HEK293 (cell line): ENCODE data around the gene LDLRAD3.

Experiments used
- CTCF ChIA-PET: fragments of 350-600 bp; formaldehyde crosslinking; extraction: SDS; loops from one replicate; lab custom pipeline; 2021; ENCODE audit warnings: antibody characterized with exemption; lab: Yijun Ruan, JAX
- POLR2A ChIA-PET: fragments of 300-600 bp; formaldehyde crosslinking; extraction: SDS; loops from one replicate; lab custom pipeline; 2020; ENCODE audit warnings: antibody characterized with exemption, inconsistent platforms; lab: Yijun Ruan, JAX
- H3K27ac ChIP-seq: fragments of 200-500 bp; sonication (Bioruptor generic); 2 replicates; pipeline ENCODE4 v1.5.1; 2014; ENCODE audit warnings: low read depth, low read length, control low read depth, inconsistent platforms; ENCODE audit errors: extremely low read depth
- H3K36me3 ChIP-seq, 2 experiments: fragments of 200-500 bp in 1 of 2; sonication (Bioruptor generic) in 1 of 2; 1 replicate in 1 of 2; 2 replicates in 1 of 2; pipeline ENCODE4 v1.5.1; 2014 to 2017; ENCODE audit warnings: inconsistent platforms in 2 of 2, low read length in 2 of 2; ENCODE audit not compliant: control insufficient read depth in 2 of 2, insufficient read depth in 1 of 2
- H3K4me1 ChIP-seq: fragments of 200-500 bp; sonication (Bioruptor generic); 2 replicates; pipeline ENCODE4 v1.5.1; 2014; ENCODE audit warnings: mild to moderate bottlenecking, low read length, inconsistent platforms; ENCODE audit not compliant: control insufficient read depth, insufficient read depth
- H3K4me3 ChIP-seq: 2 replicates; pipeline ENCODE4 v1.5.1; 2011; ENCODE audit warnings: low read depth, mild to moderate bottlenecking, control low read depth, low read length, moderate library complexity
- H3K9me3 ChIP-seq: fragments of 200-500 bp; sonication (Bioruptor generic); 2 replicates; pipeline ENCODE4 v1.5.1; 2014; ENCODE audit warnings: low read depth, low read length, inconsistent platforms; ENCODE audit not compliant: control insufficient read depth, insufficient read depth
- HOXC10 ChIP-seq: sonication (generic); formaldehyde crosslinking; IDR thresholded peaks from 2 replicates; pipeline ENCODE4 v1.8.1; 2023; ENCODE audit warnings: mild to moderate bottlenecking, missing genetic modification reagents
- SALL2 ChIP-seq: fragments of 450-650 bp; formaldehyde crosslinking; IDR thresholded peaks from 2 replicates; pipeline ENCODE4 v1.5.0; 2017; ENCODE audit warnings: missing biosample characterization, mild to moderate bottlenecking, missing genetic modification characterization, borderline replicate concordance
- ZNF138 ChIP-seq: fragments of 450-650 bp; formaldehyde crosslinking; IDR thresholded peaks from 2 replicates; pipeline ENCODE4 v1.5.1; 2016; ENCODE audit warnings: missing biosample characterization, missing genetic modification characterization, borderline replicate concordance
- ZNF140 ChIP-seq: fragments of 450-650 bp; formaldehyde crosslinking; IDR thresholded peaks from 2 replicates; pipeline ENCODE4 v1.5.1; 2016; ENCODE audit warnings: missing biosample characterization, missing genetic modification characterization
- ZNF335 ChIP-seq: fragments of 450-650 bp; formaldehyde crosslinking; conservative IDR thresholded peaks from 2 replicates; pipeline ENCODE4 v1.5.1; 2016; ENCODE audit warnings: missing biosample characterization, missing genetic modification characterization
- ZNF423 ChIP-seq: fragments of 450-650 bp; formaldehyde crosslinking; IDR thresholded peaks from 2 replicates; pipeline ENCODE4 v1.5.1; 2016; ENCODE audit warnings: missing biosample characterization, missing genetic modification characterization
- ZNF529 ChIP-seq: fragments of 450-650 bp; formaldehyde crosslinking; IDR thresholded peaks from 2 replicates; pipeline ENCODE4 v1.5.1; 2017; ENCODE audit warnings: missing genetic modification characterization, missing biosample characterization; ENCODE audit not compliant: insufficient replicate concordance
- ZNF585B ChIP-seq: fragments of 450-650 bp; formaldehyde crosslinking; IDR thresholded peaks from 2 replicates; pipeline ENCODE4 v1.5.1; 2016; ENCODE audit warnings: missing biosample characterization, missing genetic modification characterization
- ZNF629 ChIP-seq: fragments of 450-650 bp; formaldehyde crosslinking; IDR thresholded peaks from 2 replicates; pipeline ENCODE4 v1.5.1; 2017; ENCODE audit warnings: missing biosample characterization, missing genetic modification characterization
- ZNF776 ChIP-seq: fragments of 450-650 bp; formaldehyde crosslinking; IDR thresholded peaks from 2 replicates; pipeline ENCODE4 v1.5.0; 2017; ENCODE audit warnings: missing biosample characterization, missing genetic modification characterization, borderline replicate concordance
- TF ChIP-seq, protein P1 (sequence below): fragments of 450-650 bp; formaldehyde crosslinking; IDR thresholded peaks from 2 replicates; pipeline ENCODE4; 2016; ENCODE audit warnings: missing biosample characterization, missing genetic modification characterization
- TF ChIP-seq, protein P2 (sequence below): fragments of 450-650 bp; formaldehyde crosslinking; IDR thresholded peaks from 2 replicates; pipeline ENCODE4 v1.5.1; 2016; ENCODE audit warnings: missing biosample characterization, missing genetic modification characterization
- TF ChIP-seq, protein P3 (sequence below): fragments of 450-650 bp; formaldehyde crosslinking; IDR thresholded peaks from 2 replicates; pipeline ENCODE4 v1.5.1; 2017; ENCODE audit warnings: missing biosample characterization, missing genetic modification characterization
- TF ChIP-seq, protein P4 (sequence below): fragments of 450-650 bp; formaldehyde crosslinking; IDR thresholded peaks from 2 replicates; pipeline ENCODE4 v1.5.1; 2016; ENCODE audit warnings: missing biosample characterization, missing genetic modification characterization
- TF ChIP-seq, protein P5 (sequence below): fragments of 450-650 bp; formaldehyde crosslinking; IDR thresholded peaks from 2 replicates; pipeline ENCODE4 v1.5.1; 2016; ENCODE audit warnings: missing biosample characterization, missing genetic modification characterization

The LDLRAD3 gene

DNA sequence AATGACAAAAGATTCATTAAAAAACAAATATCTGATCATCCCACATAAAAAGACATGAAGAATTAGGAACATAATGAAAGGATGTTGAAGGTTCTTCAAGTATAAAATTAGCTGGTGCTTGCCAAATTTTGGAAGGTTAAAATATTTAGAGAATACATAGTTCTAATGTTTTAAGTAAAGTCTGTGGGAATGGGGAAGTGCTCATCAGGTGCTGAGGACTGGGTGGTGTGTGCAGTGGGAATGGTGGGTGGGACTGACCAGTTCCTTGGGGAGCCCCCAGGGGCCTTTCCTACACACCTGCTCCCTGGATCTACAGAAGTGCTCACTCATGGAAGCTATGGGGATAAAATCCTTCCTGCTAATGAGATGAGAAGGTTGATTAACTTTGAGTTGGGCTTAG, 11.8 kb downstream of the LDLRAD3 start:
- Histone ChIP-seq H3K36me3 (no peaks in the 10 kb centered on the region), H3K4me1 (no peaks in the 10 kb centered on the region), H3K27ac (no peak overlapping the region), H3K9me3 (no peaks in the 10 kb centered on the region), H3K4me3 (no peak overlapping the region)
- CTCF ChIA-PET = interaction anchor here (0.8 kb wide), 1 partner anchor 119 kb away, joined by 3 read pairs; no protein-coding TSS in a partner anchor
- POLR2A ChIA-PET = no interaction called here
- TF ChIP-seq, protein P1, sequence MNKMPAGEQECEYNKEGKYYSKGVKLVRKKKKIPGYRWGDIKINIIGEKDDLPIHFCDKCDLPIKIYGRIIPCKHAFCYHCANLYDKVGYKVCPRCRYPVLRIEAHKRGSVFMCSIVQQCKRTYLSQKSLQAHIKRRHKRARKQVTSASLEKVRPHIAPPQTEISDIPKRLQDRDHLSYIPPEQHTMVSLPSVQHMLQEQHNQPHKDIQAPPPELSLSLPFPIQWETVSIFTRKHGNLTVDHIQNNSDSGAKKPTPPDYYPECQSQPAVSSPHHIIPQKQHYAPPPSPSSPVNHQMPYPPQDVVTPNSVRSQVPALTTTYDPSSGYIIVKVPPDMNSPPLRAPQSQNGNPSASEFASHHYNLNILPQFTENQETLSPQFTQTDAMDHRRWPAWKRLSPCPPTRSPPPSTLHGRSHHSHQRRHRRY (tag by site-specific recombination) = no peak
- TF ChIP-seq ZNF140 (tag by site-specific recombination) (no peak), ZNF529 (tag by site-specific recombination) (no peak), HOXC10 (CRISPR knock-in tag) (no peak), ZNF335 (tag by site-specific recombination) (no peak), ZNF776 (tag by site-specific recombination) (no peak), ZNF585B (tag by site-specific recombination) (no peak), ZNF423 (no peak), ZNF138 (no peak), SALL2 (tag by site-specific recombination) (no peak), ZNF629 (tag by site-specific recombination) (no peak)
- TF ChIP-seq, protein P2, sequence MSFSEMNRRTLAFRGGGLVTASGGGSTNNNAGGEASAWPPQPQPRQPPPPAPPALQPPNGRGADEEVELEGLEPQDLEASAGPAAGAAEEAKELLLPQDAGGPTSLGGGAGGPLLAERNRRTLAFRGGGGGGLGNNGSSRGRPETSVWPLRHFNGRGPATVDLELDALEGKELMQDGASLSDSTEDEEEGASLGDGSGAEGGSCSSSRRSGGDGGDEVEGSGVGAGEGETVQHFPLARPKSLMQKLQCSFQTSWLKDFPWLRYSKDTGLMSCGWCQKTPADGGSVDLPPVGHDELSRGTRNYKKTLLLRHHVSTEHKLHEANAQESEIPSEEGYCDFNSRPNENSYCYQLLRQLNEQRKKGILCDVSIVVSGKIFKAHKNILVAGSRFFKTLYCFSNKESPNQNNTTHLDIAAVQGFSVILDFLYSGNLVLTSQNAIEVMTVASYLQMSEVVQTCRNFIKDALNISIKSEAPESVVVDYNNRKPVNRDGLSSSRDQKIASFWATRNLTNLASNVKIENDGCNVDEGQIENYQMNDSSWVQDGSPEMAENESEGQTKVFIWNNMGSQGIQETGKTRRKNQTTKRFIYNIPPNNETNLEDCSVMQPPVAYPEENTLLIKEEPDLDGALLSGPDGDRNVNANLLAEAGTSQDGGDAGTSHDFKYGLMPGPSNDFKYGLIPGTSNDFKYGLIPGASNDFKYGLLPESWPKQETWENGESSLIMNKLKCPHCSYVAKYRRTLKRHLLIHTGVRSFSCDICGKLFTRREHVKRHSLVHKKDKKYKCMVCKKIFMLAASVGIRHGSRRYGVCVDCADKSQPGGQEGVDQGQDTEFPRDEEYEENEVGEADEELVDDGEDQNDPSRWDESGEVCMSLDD = no peak
- TF ChIP-seq, protein P3, sequence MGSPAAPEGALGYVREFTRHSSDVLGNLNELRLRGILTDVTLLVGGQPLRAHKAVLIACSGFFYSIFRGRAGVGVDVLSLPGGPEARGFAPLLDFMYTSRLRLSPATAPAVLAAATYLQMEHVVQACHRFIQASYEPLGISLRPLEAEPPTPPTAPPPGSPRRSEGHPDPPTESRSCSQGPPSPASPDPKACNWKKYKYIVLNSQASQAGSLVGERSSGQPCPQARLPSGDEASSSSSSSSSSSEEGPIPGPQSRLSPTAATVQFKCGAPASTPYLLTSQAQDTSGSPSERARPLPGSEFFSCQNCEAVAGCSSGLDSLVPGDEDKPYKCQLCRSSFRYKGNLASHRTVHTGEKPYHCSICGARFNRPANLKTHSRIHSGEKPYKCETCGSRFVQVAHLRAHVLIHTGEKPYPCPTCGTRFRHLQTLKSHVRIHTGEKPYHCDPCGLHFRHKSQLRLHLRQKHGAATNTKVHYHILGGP (tag by site-specific recombination) = no peak
- TF ChIP-seq, protein P4, sequence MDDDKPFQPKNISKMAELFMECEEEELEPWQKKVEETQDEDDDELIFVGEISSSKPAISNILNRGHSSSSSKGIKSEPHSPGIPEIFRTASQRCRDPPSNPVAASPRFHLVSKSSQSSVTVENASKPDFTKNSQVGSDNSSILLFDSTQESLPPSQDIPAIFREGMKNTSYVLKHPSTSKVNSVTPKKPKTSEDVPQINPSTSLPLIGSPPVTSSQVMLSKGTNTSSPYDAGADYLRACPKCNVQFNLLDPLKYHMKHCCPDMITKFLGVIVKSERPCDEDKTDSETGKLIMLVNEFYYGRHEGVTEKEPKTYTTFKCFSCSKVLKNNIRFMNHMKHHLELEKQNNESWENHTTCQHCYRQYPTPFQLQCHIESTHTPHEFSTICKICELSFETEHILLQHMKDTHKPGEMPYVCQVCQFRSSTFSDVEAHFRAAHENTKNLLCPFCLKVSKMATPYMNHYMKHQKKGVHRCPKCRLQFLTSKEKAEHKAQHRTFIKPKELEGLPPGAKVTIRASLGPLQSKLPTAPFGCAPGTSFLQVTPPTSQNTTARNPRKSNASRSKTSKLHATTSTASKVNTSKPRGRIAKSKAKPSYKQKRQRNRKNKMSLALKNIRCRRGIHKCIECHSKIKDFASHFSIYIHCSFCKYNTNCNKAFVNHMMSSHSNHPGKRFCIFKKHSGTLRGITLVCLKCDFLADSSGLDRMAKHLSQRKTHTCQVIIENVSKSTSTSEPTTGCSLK = no peak
- TF ChIP-seq, protein P5, sequence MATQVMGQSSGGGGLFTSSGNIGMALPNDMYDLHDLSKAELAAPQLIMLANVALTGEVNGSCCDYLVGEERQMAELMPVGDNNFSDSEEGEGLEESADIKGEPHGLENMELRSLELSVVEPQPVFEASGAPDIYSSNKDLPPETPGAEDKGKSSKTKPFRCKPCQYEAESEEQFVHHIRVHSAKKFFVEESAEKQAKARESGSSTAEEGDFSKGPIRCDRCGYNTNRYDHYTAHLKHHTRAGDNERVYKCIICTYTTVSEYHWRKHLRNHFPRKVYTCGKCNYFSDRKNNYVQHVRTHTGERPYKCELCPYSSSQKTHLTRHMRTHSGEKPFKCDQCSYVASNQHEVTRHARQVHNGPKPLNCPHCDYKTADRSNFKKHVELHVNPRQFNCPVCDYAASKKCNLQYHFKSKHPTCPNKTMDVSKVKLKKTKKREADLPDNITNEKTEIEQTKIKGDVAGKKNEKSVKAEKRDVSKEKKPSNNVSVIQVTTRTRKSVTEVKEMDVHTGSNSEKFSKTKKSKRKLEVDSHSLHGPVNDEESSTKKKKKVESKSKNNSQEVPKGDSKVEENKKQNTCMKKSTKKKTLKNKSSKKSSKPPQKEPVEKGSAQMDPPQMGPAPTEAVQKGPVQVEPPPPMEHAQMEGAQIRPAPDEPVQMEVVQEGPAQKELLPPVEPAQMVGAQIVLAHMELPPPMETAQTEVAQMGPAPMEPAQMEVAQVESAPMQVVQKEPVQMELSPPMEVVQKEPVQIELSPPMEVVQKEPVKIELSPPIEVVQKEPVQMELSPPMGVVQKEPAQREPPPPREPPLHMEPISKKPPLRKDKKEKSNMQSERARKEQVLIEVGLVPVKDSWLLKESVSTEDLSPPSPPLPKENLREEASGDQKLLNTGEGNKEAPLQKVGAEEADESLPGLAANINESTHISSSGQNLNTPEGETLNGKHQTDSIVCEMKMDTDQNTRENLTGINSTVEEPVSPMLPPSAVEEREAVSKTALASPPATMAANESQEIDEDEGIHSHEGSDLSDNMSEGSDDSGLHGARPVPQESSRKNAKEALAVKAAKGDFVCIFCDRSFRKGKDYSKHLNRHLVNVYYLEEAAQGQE (tag by site-specific recombination) = no peak
